IPS DF 19.7 (cell line): ENCODE data around the gene CXorf58.
A peak's percentile ranks its signal among the peaks of the same experiment; 100 is the strongest.
"Not testable (repeated sequence)": the region's sequence is repeated elsewhere in the genome, so short reads cannot be mapped to it uniquely, and the experiment has no call there.

ENCODE experiments used
- DNase-seq: peaks from one replicate; pipeline ENCODE4 v3.0.0-alpha.2; 2013; ENCODE audit warnings: low read depth, low spot score

The CXorf58 gene

GRCh38 chrX:23952984-23953907 is 45.4 kb downstream of the CXorf58 start:
- DNase-seq: peak; percentile 63

- no peak for DNase-seq
Observed at GRCh38 chrX:23953908-23954269, 46.1 kb downstream of the CXorf58 start.

- DNase-seq: no peak
Observed at GRCh38 chrX:23954396-23954795, 46.6 kb downstream of the CXorf58 start.

GRCh38 chrX:23959781-23960180 is 52.0 kb downstream of the CXorf58 start:
- DNase-seq: no peak

- no peak for DNase-seq
Observed at GRCh38 chrX:23964191-23964590, 56.4 kb downstream of the CXorf58 start.

GRCh38 chrX:23965630-23966029 is 57.8 kb downstream of the CXorf58 start:
- DNase-seq: not testable (repeated sequence)

GRCh38 chrX:23978491-23978890 is 70.7 kb downstream of the CXorf58 start:
- DNase-seq: no peak

- DNase-seq: no peak
Observed at GRCh38 chrX:23980011-23980441, 72.2 kb downstream of the CXorf58 start.

- no peak for DNase-seq
Observed at GRCh38 chrX:23981222-23981621, 73.4 kb downstream of the CXorf58 start.

GRCh38 chrX:23981711-23982110 is 73.9 kb downstream of the CXorf58 start:
- DNase-seq: no peak

GRCh38 chrX:23982891-23983290 is 75.1 kb downstream of the CXorf58 start:
- DNase-seq: no peak
